ENCODE measurements around the gene PFKM. TPM values are rescaled to one million over a fixed set of nuclear protein-coding genes. Genes with fewer than 3 reads are reported as not detected.

PFKM gene
- total and polyA plus RNA-seq, 11 donors, result 160 to 901 (median 474) TPM

DNA sequence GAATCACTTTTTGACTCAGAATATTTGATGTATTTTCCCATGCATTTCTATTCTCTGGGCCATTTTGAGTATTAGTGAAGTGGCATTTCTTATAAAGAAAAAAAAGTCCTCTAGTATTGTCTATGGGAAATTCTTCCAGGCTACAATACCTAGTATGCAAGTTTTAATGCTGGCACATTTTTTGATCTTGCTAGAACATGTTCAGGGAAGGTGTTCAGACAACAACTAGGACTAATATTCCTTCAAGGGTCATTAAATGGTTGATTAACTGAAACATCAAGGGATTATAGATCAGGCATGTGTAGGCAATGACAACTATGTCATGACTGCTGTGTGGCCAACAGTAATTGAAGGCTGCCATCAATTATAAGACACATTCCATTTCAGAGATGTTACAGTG lies 71.9 kb downstream of the PFKM start:
- Histone ChIP-seq H3K4me1 (peaks cover 0 to 6% (median 0%) of the 10 kb centered on the region in 12 donors), H3K27ac (no peak overlapping the region), H3K36me3 (no peaks in the 10 kb centered on the region), H3K9me3 (no peaks in the 10 kb centered on the region), H3K4me3 (no peak overlapping the region), H3K27me3 (peaks cover 0 to 3% (median 0%) of the 10 kb centered on the region in 9 donors)
- no peak for DNase-seq
- TF ChIP-seq, protein P1, sequence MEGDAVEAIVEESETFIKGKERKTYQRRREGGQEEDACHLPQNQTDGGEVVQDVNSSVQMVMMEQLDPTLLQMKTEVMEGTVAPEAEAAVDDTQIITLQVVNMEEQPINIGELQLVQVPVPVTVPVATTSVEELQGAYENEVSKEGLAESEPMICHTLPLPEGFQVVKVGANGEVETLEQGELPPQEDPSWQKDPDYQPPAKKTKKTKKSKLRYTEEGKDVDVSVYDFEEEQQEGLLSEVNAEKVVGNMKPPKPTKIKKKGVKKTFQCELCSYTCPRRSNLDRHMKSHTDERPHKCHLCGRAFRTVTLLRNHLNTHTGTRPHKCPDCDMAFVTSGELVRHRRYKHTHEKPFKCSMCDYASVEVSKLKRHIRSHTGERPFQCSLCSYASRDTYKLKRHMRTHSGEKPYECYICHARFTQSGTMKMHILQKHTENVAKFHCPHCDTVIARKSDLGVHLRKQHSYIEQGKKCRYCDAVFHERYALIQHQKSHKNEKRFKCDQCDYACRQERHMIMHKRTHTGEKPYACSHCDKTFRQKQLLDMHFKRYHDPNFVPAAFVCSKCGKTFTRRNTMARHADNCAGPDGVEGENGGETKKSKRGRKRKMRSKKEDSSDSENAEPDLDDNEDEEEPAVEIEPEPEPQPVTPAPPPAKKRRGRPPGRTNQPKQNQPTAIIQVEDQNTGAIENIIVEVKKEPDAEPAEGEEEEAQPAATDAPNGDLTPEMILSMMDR (IDR thresholded peaks at IDR 0.05), result no peak
- TF ChIP-seq POLR2A (IDR thresholded peaks at IDR 0.05), result no peak
- no peak for ATAC-seq
- intact Hi-C loops (cut with DNase I), result loop anchor here in 3 of 10 donors (10.0 kb wide), 4 partner anchors 154 to 424 kb away; partner anchors contain the start of gene ZNF641 (in 1 of the 3)

DNA sequence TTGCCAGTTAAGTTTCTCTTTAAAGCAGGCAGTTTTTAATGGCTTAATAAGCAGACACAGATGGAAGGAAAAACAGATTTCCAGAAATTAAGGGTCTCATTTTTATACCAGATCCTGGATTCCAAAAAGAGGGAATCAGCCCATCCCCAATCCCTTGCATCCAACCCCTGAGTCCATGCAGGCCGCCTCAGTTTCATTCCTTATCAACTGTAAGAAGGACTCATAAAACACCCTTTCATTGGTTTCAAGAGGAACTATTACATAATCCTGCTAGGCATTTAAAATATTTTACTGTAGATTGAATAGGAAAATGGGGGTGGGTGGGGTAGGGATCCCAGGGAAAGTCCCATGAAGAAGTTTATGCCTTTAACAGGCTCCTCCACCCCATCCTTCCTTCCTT lies 73.7 kb downstream of the PFKM start:
- Histone ChIP-seq H3K27me3 (peaks cover 0 to 3% (median 0%) of the 10 kb centered on the region in 9 donors), H3K4me1 (peaks cover 0 to 14% (median 5%) of the 10 kb centered on the region in 12 donors), H3K36me3 (no peaks in the 10 kb centered on the region), H3K27ac (no peak overlapping the region), H3K9me3 (no peaks in the 10 kb centered on the region), H3K4me3 (no peak overlapping the region)
- WGBS, 4 donors, result 72 to 80% (median 79%) methylated on average over 1 of the region's 1 CpG
- intact Hi-C loops (cut with DNase I), result loop anchor here in 3 of 10 donors (10.0 kb wide), 4 partner anchors 152 to 422 kb away; partner anchors contain the start of gene ZNF641 (in 1 of the 3)
- no peak for DNase-seq
- ATAC-seq, result no peak
- TF ChIP-seq POLR2A (IDR thresholded peaks at IDR 0.05), result no peak
- TF ChIP-seq, protein P1 (IDR thresholded peaks at IDR 0.05), result no peak

DNA sequence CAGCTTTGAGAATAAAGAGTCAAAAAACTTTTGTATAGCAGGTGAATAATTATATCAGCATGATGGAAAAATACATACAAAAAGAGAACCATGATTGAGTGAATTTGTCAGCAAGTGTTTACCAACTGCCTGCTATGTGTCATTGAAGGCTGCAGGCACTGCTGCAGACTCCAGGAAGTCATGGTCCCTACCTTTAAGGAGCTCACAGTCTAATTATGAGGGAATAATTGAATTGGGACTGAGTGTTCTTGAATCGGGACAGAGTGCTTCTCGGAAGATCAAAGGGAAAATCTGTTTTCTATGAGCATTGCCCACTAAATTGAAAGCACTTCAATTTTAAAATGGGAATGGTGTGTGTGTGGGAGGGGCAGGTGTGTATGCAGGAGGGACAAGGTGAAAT lies 74.5 kb downstream of the PFKM start:
- H3K9me3 ChIP-seq, result no peaks in the 10 kb centered on the region
- no peak overlapping the region for H3K27ac ChIP-seq
- intact Hi-C loops (cut with DNase I), result loop anchor here in 3 of 10 donors (10.0 kb wide), 4 partner anchors 151 to 421 kb away; partner anchors contain the start of gene ZNF641 (in 1 of the 3)
- H3K36me3 ChIP-seq, result no peaks in the 10 kb centered on the region
- H3K4me3 ChIP-seq, result no peak overlapping the region
- TF ChIP-seq, protein P1 (IDR thresholded peaks at IDR 0.05), result no peak
- TF ChIP-seq POLR2A (IDR thresholded peaks at IDR 0.05), result no peak
- H3K27me3 ChIP-seq, result peaks cover 0 to 3% (median 0%) of the 10 kb centered on the region in 9 donors
- no peak for ATAC-seq
- peaks cover 0 to 14% (median 5%) of the 10 kb centered on the region in 12 donors for H3K4me1 ChIP-seq
- 56 to 67% (median 64%) methylated on average over 2 of the region's 2 CpGs for WGBS, 4 donors
- no peak for DNase-seq

DNA sequence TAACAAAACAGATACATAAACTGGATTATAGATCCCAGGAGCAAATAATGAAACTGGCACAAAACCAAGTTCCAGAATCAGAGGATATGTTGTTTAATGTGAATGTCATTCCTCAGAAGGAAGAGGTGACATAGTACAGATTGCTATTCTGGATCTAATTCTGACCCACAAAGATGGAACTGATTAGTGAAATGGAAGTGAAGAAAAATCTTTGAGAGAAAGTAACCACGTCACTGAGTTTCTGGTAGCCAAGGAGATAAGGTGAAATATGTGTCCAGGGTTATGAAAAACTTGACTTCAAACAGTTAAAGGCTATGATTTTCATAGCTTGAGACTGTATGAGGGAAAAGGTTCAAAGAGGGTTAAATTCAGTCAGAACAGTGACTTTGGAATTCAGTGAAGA lies 75.6 kb downstream of the PFKM start:
- ATAC-seq, result no peak
- no peaks in the 10 kb centered on the region for H3K36me3 ChIP-seq
- intact Hi-C loops (cut with DNase I), result loop anchor here in 4 of 10 donors (5.0 to 10.0 kb wide), 5 partner anchors 37 to 420 kb away; partner anchors contain the start of genes ASB8 (in 1 of the 4) and ZNF641 (in 1 of the 4)
- H3K27ac ChIP-seq, result no peak overlapping the region
- H3K27me3 ChIP-seq, result peaks cover 0 to 3% (median 0%) of the 10 kb centered on the region in 9 donors
- no peak for TF ChIP-seq POLR2A (IDR thresholded peaks at IDR 0.05)
- TF ChIP-seq, protein P1 (IDR thresholded peaks at IDR 0.05), result no peak
- H3K4me1 ChIP-seq, result peaks cover 0 to 26% (median 14%) of the 10 kb centered on the region in 12 donors
- no peak for DNase-seq
- WGBS, 4 donors, result 52 to 71% (median 68%) methylated on average over 1 of the region's 1 CpG
- no peaks in the 10 kb centered on the region for H3K9me3 ChIP-seq
- no peak overlapping the region for H3K4me3 ChIP-seq

Small RNA genes lying within 50 kb of the gene (microRNA-seq; reads per million reads assigned to microRNA genes)
- 25.4 to 55.7 (median 37.0) reads per million in 4 donors for gene MIR6505

Other genes starting within 250 kb of the PFKM start
- gene VDR, start 214.4 kb upstream of the PFKM start, total RNA-seq, result 1 to 10 TPM in 3 of 9 donors, under 1 TPM in 6; 0.15 to 4.3 (median 0.63) TPM
- gene VDR, start 214.4 kb upstream of the PFKM start, polyA plus RNA-seq, result 1 to 10 TPM in 1 of 2 donors, under 1 TPM in 1; 0.15 to 2.0 TPM
- 10 to 100 TPM; 39.3 to 66.6 (median 50.0) TPM for gene TMEM106C, start 155.8 kb upstream of the PFKM start, total RNA-seq
- gene TMEM106C, start 155.8 kb upstream of the PFKM start, polyA plus RNA-seq, result 10 to 100 TPM; 23.0 to 63.9 TPM
- gene COL2A1, start 114.9 kb upstream of the PFKM start, total RNA-seq, result under 1 TPM in 2 of 9 donors, not detected in 7; 0.05 to 0.39 TPM
- under 1 TPM in 1 of 2 donors, not detected in 1; 0.04 TPM for gene COL2A1, start 114.9 kb upstream of the PFKM start, polyA plus RNA-seq
- gene SENP1, start 13.3 kb upstream of the PFKM start, total RNA-seq, result 10 to 100 TPM in 4 of 9 donors, 1 to 10 TPM in 5; 6.9 to 13.6 (median 9.2) TPM
- 1 to 10 TPM; 2.1 to 3.8 TPM for gene SENP1, start 13.3 kb upstream of the PFKM start, polyA plus RNA-seq
- gene ASB8, start 38.2 kb downstream of the PFKM start, total RNA-seq, result 10 to 100 TPM; 73.2 to 97.6 (median 81.5) TPM
- gene ASB8, start 38.2 kb downstream of the PFKM start, polyA plus RNA-seq, result 10 to 100 TPM; 24.9 to 49.1 TPM
- 1 to 10 TPM in 2 of 9 donors, under 1 TPM in 7; 0.25 to 1.5 (median 0.54) TPM for gene CCDC184, start 64.3 kb downstream of the PFKM start, total RNA-seq
- gene CCDC184, start 64.3 kb downstream of the PFKM start, polyA plus RNA-seq, result under 1 TPM; 0.76 to 0.99 TPM
- gene OR10AD1, start 83.9 kb downstream of the PFKM start, total RNA-seq, result not detected
- not detected for gene OR10AD1, start 83.9 kb downstream of the PFKM start, polyA plus RNA-seq
- 10 to 100 TPM; 12.6 to 21.1 (median 15.5) TPM for gene ZNF641, start 231.6 kb downstream of the PFKM start, total RNA-seq
- 1 to 10 TPM; 6.9 to 8.0 TPM for gene ZNF641, start 231.6 kb downstream of the PFKM start, polyA plus RNA-seq